ENCODE data around the gene TANC2.

GRCh38 chr17:62933501-62934385 is 32.3 kb upstream of the TANC2 start:
- TF ChIP-seq CTCF (IDR thresholded peaks at IDR 0.05; ENCODE audit: control extremely low read depth in 1 of 3, insufficient read depth in 1 of 3, low read depth in 1 of 3, low read length in 3 of 3) = no peak
- TF ChIP-seq SP1 (IDR thresholded peaks at IDR 0.05; ENCODE audit: low read depth, low read length) = no peak
- no peak for TF ChIP-seq RFX5 (IDR thresholded peaks at IDR 0.05; ENCODE audit: borderline replicate concordance, low read depth, low read length)
- TF ChIP-seq MAFK (IDR thresholded peaks at IDR 0.05; ENCODE audit: low read depth, low read length) = no peak

Measured in H1 (cell line).